GM18498 (cell line): ENCODE results near the gene LPGAT1.
"Not testable (repeated sequence)": the region's sequence is repeated elsewhere in the genome, so short reads cannot be mapped to it uniquely, and the experiment has no call there.

ENCODE experiments used
- ATAC-seq: cut with Tn5 transposase; IDR thresholded peaks from one replicate; pipeline ENCODE4 v1.9.1; 2021; ENCODE audit warnings: mild to moderate bottlenecking, moderate library complexity; ENCODE audit not compliant: unreplicated experiment

Gene LPGAT1

GRCh38 chr1:211735208-211736170, 95.1 kb downstream of the LPGAT1 start:
- no peak for ATAC-seq

GRCh38 chr1:211734791-211735190, 95.8 kb downstream of the LPGAT1 start:
- no peak for ATAC-seq

- no peak for ATAC-seq
Measured at GRCh38 chr1:211734359-211734758, 96.2 kb downstream of the LPGAT1 start.

GRCh38 chr1:211732293-211732980, 98.1 kb downstream of the LPGAT1 start:
- ATAC-seq = peak; percentile 73

- peak; percentile 27 for ATAC-seq
Measured at GRCh38 chr1:211731456-211732292, 98.9 kb downstream of the LPGAT1 start.

GRCh38 chr1:211730347-211730746, 100.2 kb downstream of the LPGAT1 start:
- no peak for ATAC-seq

- ATAC-seq = no peak
Measured at GRCh38 chr1:211729238-211729637, 101.3 kb downstream of the LPGAT1 start.

GRCh38 chr1:211726467-211726995, 104.0 kb downstream of the LPGAT1 start:
- ATAC-seq = no peak

GRCh38 chr1:211724687-211725196, 105.8 kb downstream of the LPGAT1 start:
- ATAC-seq = no peak

GRCh38 chr1:211723273-211723672, 107.3 kb downstream of the LPGAT1 start:
- ATAC-seq = no peak

- ATAC-seq = no peak
Measured at GRCh38 chr1:211722277-211723175, 108.0 kb downstream of the LPGAT1 start.

GRCh38 chr1:211716555-211716954, 114.0 kb downstream of the LPGAT1 start:
- not testable (repeated sequence) for ATAC-seq

- ATAC-seq = no peak
Measured at GRCh38 chr1:211715971-211716370, 114.6 kb downstream of the LPGAT1 start.

- no peak for ATAC-seq
Measured at GRCh38 chr1:211714154-211714553, 116.4 kb downstream of the LPGAT1 start.

- no peak for ATAC-seq
Measured at GRCh38 chr1:211713231-211713630, 117.3 kb downstream of the LPGAT1 start.

- ATAC-seq = no peak
Measured at GRCh38 chr1:211711315-211711705, 119.3 kb downstream of the LPGAT1 start.

GRCh38 chr1:211710566-211711314, 119.8 kb downstream of the LPGAT1 start:
- no peak for ATAC-seq

GRCh38 chr1:211708926-211709325, 121.6 kb downstream of the LPGAT1 start:
- ATAC-seq = no peak

- ATAC-seq = no peak
Measured at GRCh38 chr1:211708006-211708405, 122.6 kb downstream of the LPGAT1 start.
